HG03064 (cell line): ENCODE results near the gene SPNS2.

Experiments used
- ATAC-seq: cut with Tn5 transposase; IDR thresholded peaks from one replicate; pipeline ENCODE4 v1.9.1; 2021; ENCODE audit warnings: low read depth; ENCODE audit not compliant: unreplicated experiment

SPNS2 gene

GRCh38 chr17:4498461-4499397, at the start of gene SPNS2:
Gene SPNS2 (plus strand): TSS chr17:4498881. CDS start chr17:4499048, 167 bp downstream.
- no peak for ATAC-seq

- no peak for ATAC-seq
Measured at GRCh38 chr17:4449736-4450135, 48.9 kb upstream of the SPNS2 start.

- ATAC-seq: no peak
Measured at GRCh38 chr17:4450710-4451316, 47.9 kb upstream of the SPNS2 start.

- no peak for ATAC-seq
Measured at GRCh38 chr17:4453812-4454591, 44.7 kb upstream of the SPNS2 start.

GRCh38 chr17:4460661-4461060, 38.0 kb upstream of the SPNS2 start:
- ATAC-seq: no peak

- ATAC-seq: no peak
Measured at GRCh38 chr17:4463818-4464476, 34.7 kb upstream of the SPNS2 start.

- ATAC-seq: no peak
Measured at GRCh38 chr17:4465786-4466185, 32.9 kb upstream of the SPNS2 start.

GRCh38 chr17:4467287-4467686, 31.4 kb upstream of the SPNS2 start:
- no peak for ATAC-seq

- no peak for ATAC-seq
Measured at GRCh38 chr17:4469552-4469951, 29.1 kb upstream of the SPNS2 start.

GRCh38 chr17:4472286-4472685, 26.4 kb upstream of the SPNS2 start:
- no peak for ATAC-seq

- no peak for ATAC-seq
Measured at GRCh38 chr17:4474093-4474492, 24.6 kb upstream of the SPNS2 start.

- no peak for ATAC-seq
Measured at GRCh38 chr17:4475001-4475400, 23.7 kb upstream of the SPNS2 start.

- no peak for ATAC-seq
Measured at GRCh38 chr17:4475463-4475862, 23.2 kb upstream of the SPNS2 start.

GRCh38 chr17:4476017-4476416, 22.7 kb upstream of the SPNS2 start:
- no peak for ATAC-seq

- no peak for ATAC-seq
Measured at GRCh38 chr17:4476511-4477070, 22.1 kb upstream of the SPNS2 start.

- ATAC-seq: no peak
Measured at GRCh38 chr17:4477255-4477791, 21.4 kb upstream of the SPNS2 start.

GRCh38 chr17:4478318-4478830, 20.3 kb upstream of the SPNS2 start:
- no peak for ATAC-seq

- no peak for ATAC-seq
Measured at GRCh38 chr17:4479340-4479981, 19.2 kb upstream of the SPNS2 start.

GRCh38 chr17:4479982-4480751, 18.5 kb upstream of the SPNS2 start:
- no peak for ATAC-seq
